ENCODE data around the gene KIF3B. TPM values are rescaled to one million over a fixed set of nuclear protein-coding genes. Genes with fewer than 3 reads are reported as not detected.

Gene KIF3B
- total and polyA plus RNA-seq, 2 of the 13 experiments (the other 11 are each of a cell fraction or from before 2014, with no cell fraction given) = 23.6 to 28.8 TPM

GRCh38 chr20:32289661-32290431 lies 12.4 kb downstream of the KIF3B start (continued):
- TF ChIP-seq ZHX2 (IDR thresholded peaks at IDR 0.05; ENCODE audit: low read depth) = no peak
- 0 out of 2 replicates have a peak, but pooled peaks have one; percentile 22 for TF ChIP-seq ZHX2 (CRISPR knock-in tag; IDR thresholded peaks at IDR 0.05; ENCODE audit: borderline replicate concordance)
- TF ChIP-seq ZNF781 (CRISPR knock-in tag; IDR thresholded peaks at IDR 0.05; ENCODE audit: borderline replicate concordance, not compliant biosample characterization) = peak; percentile 61
- TF ChIP-seq SMARCE1 (IDR thresholded peaks at IDR 0.05; ENCODE audit: borderline replicate concordance) = no peak
- TF ChIP-seq ARID4A (CRISPR knock-in tag; IDR thresholded peaks at IDR 0.05; ENCODE audit: borderline replicate concordance) = peak; percentile 79; the same call in 1 of the 2 replicates
- peak; percentile 74; the same call in 1 of the 2 replicates for TF ChIP-seq MXD4 (CRISPR knock-in tag; IDR thresholded peaks at IDR 0.05)
- TF ChIP-seq BCL6 (CRISPR knock-in tag; IDR thresholded peaks at IDR 0.05) = peak; percentile 78
- no peak for TF ChIP-seq SYNCRIP (IDR thresholded peaks at IDR 0.05; ENCODE audit: insufficient read depth, low read depth, low read length)
- no peak for TF ChIP-seq GPBP1L1 (CRISPR knock-in tag; IDR thresholded peaks at IDR 0.05)
- no peak for TF ChIP-seq HES4 (CRISPR knock-in tag; IDR thresholded peaks at IDR 0.05; ENCODE audit: borderline replicate concordance)
- peak; percentile 92 for TF ChIP-seq TBX3 (IDR thresholded peaks at IDR 0.05; ENCODE audit: borderline replicate concordance)
- TF ChIP-seq CEBPG (CRISPR knock-in tag; IDR thresholded peaks at IDR 0.05) = peak; percentile 73
- 0 out of 2 replicates have a peak, but pooled peaks have one; percentile 37 for TF ChIP-seq ZBTB25 (CRISPR knock-in tag; IDR thresholded peaks at IDR 0.05)
- no peak for TF ChIP-seq ZNF761 (CRISPR knock-in tag; conservative IDR thresholded peaks at IDR 0.05)
- TF ChIP-seq ZMYM2 (CRISPR knock-in tag; IDR thresholded peaks at IDR 0.05) = peak; percentile 13; the same call in 1 of the 2 replicates
- peak; percentile 95 for TF ChIP-seq POLR2G (IDR thresholded peaks at IDR 0.05; ENCODE audit: low read depth, low read length)
